ENCODE data around the gene ACER1. TPM values are rescaled to one million over a fixed set of nuclear protein-coding genes. Genes with fewer than 3 reads are reported as not detected.
A peak's percentile ranks its signal among the peaks of the same experiment; 100 is the strongest.
"Not testable (repeated sequence)": the region's sequence is repeated elsewhere in the genome, so short reads cannot be mapped to it uniquely, and the experiment has no call there.

The ACER1 gene
- total RNA-seq, 2 donors from 2014 or later, result 5.3 TPM; not detected in 1

DNA sequence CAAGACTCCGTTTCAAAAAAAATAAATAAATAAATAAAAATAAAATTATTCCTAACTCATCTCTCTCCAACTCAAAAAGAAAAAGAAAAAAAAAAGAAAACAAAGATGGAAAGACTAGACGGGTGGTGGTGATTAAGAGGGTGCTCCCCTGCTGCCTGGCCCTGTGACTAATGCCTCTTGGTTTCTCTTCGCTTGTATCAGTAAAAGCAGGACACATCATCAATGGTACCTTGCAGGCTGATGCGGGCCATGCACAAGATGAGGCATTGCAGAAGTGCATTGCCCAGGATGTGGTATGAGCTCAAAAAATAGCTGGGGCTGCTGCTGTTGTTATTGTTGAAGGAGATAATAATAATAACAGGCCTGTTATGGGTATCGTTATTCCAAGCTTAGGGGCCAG is 14.6 kb downstream of the ACER1 start:
- H3K9me3 ChIP-seq, result no peaks in the 10 kb centered on the region
- TF ChIP-seq POLR2AphosphoS5 (IDR thresholded peaks at IDR 0.05) (no peak), POLR2A (IDR thresholded peaks at IDR 0.05) (no peak)
- TF ChIP-seq, protein P1, sequence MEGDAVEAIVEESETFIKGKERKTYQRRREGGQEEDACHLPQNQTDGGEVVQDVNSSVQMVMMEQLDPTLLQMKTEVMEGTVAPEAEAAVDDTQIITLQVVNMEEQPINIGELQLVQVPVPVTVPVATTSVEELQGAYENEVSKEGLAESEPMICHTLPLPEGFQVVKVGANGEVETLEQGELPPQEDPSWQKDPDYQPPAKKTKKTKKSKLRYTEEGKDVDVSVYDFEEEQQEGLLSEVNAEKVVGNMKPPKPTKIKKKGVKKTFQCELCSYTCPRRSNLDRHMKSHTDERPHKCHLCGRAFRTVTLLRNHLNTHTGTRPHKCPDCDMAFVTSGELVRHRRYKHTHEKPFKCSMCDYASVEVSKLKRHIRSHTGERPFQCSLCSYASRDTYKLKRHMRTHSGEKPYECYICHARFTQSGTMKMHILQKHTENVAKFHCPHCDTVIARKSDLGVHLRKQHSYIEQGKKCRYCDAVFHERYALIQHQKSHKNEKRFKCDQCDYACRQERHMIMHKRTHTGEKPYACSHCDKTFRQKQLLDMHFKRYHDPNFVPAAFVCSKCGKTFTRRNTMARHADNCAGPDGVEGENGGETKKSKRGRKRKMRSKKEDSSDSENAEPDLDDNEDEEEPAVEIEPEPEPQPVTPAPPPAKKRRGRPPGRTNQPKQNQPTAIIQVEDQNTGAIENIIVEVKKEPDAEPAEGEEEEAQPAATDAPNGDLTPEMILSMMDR (IDR thresholded peaks at IDR 0.05), result no peak
- WGBS, result 75% methylated on average over 5 of the region's 5 CpGs
- no peak overlapping the region for H3K27ac ChIP-seq
- H3K4me1 ChIP-seq (replicated peaks), result no peaks in the 10 kb centered on the region
- no peak for DNase-seq (ENCODE audit: low spot score)
- H3K36me3 ChIP-seq, result no peaks in the 10 kb centered on the region
- H3K4me3 ChIP-seq, result no peak overlapping the region
- no peaks in the 10 kb centered on the region for H3K27me3 ChIP-seq (replicated peaks; ENCODE audit: insufficient read depth)
- intact Hi-C loops (cut with DNase I), result no loop called here

DNA sequence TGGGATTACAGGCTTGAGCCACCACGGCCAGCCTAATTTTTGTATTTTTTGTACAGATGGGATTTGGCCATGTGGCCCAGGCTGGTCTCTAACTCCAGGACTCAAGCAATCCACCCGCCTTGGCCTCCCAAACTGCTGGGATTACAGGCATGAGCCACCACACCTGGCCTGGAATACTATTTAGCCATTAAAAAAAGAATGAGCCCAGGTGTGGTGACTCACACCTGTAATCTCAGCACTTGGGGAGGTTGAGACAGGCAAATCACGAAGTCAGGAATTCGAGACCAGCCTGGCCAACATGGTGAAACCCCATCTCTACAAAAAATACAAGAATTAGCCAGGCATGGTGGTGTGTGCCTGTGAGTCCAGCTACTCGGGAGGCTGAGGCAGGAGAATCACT is 17.8 kb downstream of the ACER1 start:
- H3K36me3 ChIP-seq; H3K4me1 ChIP-seq (replicated peaks); intact Hi-C loops (cut with DNase I); H3K27me3 ChIP-seq (replicated peaks; ENCODE audit: insufficient read depth); H3K27ac ChIP-seq; DNase-seq (ENCODE audit: low spot score); H3K4me3 ChIP-seq; H3K9me3 ChIP-seq: not testable (repeated sequence)
- WGBS, result 92% methylated on average over 5 of the region's 5 CpGs

DNA sequence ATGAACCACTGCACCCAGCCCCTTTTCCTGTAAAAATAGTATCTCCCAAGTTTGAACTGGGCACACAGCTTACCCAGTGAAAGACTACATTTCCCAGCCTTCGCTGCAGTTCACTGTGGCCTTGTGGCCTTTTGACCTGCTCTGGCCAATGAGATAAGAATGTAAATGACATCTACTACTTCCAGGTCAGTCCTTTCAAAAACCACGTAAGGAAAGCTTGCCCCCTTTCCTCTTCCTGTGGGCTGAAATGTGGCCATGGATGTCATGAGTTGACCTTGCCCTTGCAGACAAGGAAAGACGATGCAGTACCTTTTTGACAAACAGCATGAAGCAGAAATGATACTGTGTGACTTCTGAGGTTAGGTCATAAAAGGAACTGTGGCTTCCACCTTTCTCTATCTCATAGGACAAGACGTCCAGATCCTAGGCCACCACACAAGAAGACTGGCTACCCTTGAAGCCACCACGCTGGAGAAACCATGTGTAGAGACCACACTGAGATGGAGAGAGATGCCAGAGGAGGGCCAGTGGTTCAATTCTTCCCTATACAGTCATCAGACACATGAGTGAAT is 19.9 kb downstream of the ACER1 start:
- no peak overlapping the region for H3K4me3 ChIP-seq
- no peaks in the 10 kb centered on the region for H3K27me3 ChIP-seq (replicated peaks; ENCODE audit: insufficient read depth)
- TF ChIP-seq POLR2A (IDR thresholded peaks at IDR 0.05) (no peak), POLR2AphosphoS5 (IDR thresholded peaks at IDR 0.05) (no peak)
- TF ChIP-seq, protein P1 (IDR thresholded peaks at IDR 0.05), result no peak
- intact Hi-C loops (cut with DNase I), result no loop called here
- DNase-seq (ENCODE audit: low spot score), result no peak
- H3K4me1 ChIP-seq (replicated peaks), result no peaks in the 10 kb centered on the region
- no peak overlapping the region for H3K27ac ChIP-seq
- no peaks in the 10 kb centered on the region for H3K9me3 ChIP-seq
- WGBS, result 83% methylated on average over 5 of the region's 5 CpGs
- H3K36me3 ChIP-seq, result no peaks in the 10 kb centered on the region

DNA sequence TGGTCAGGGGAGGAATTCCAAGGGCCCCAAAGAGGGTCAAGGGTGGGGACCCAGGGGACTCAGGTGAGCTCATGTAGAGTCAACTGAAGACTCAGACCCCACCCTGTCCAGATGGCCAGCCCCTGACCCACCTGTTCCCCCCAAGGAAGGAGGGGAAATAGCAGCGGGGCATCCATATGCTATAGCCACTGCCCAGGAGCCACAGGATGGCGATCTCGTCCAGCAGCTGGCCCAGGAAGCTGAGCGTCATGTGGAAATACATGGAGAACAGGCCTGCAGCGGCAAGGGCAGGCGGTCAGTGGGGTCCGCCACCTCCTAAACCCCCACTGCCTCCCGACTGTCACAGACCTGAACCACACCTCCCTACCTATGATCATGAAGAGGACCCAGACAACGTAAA is 21.4 kb downstream of the ACER1 start:
- Histone ChIP-seq H3K27ac (no peak overlapping the region), H3K36me3 (no peaks in the 10 kb centered on the region), H3K4me1 (replicated peaks) (no peaks in the 10 kb centered on the region), H3K9me3 (no peaks in the 10 kb centered on the region), H3K27me3 (replicated peaks; ENCODE audit: insufficient read depth) (no peaks in the 10 kb centered on the region), H3K4me3 (no peak overlapping the region)
- intact Hi-C loops (cut with DNase I), result no loop called here
- peak; percentile 15 for DNase-seq (ENCODE audit: low spot score)
- WGBS, result 80% methylated on average over 9 of the region's 9 CpGs
- no peak for TF ChIP-seq POLR2AphosphoS5 (IDR thresholded peaks at IDR 0.05)
- TF ChIP-seq, protein P1 (IDR thresholded peaks at IDR 0.05), result peak in 1 of 4 experiments; percentile 31

DNA sequence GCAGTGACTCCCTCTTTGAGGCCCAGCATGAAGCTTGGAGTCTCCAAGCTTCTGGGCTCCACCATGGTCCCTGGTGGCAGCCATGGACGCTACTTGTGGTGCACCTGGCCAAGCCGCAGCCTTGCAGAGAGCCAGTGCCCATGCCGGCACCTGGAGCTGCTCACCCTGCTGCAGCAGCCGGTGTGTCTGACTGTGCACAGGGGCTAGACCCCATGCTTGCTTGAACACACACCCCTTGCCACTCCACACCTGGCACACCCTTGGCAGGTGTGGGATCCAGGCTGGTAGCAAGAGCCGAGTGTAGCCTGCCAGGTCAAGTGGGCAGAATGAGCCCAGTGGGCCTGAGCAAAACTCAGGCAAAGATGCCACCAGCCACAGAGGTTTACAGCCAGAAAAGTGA is 35.0 kb downstream of the ACER1 start:
- no peak for TF ChIP-seq POLR2A (IDR thresholded peaks at IDR 0.05)
- TF ChIP-seq, protein P1 (IDR thresholded peaks at IDR 0.05), result no peak
- TF ChIP-seq POLR2AphosphoS5 (IDR thresholded peaks at IDR 0.05), result no peak
- H3K36me3 ChIP-seq, result no peaks in the 10 kb centered on the region
- intact Hi-C loops (cut with DNase I), result loop anchor here (5.0 kb wide), 1 partner anchor 251 kb away; no protein-coding TSS in a partner anchor
- no peaks in the 10 kb centered on the region for H3K9me3 ChIP-seq
- DNase-seq (ENCODE audit: low spot score), result no peak
- 100% methylated on average over 1 of the region's 5 CpGs for WGBS
- no peaks in the 10 kb centered on the region for H3K4me1 ChIP-seq (replicated peaks)
- no peaks in the 10 kb centered on the region for H3K27me3 ChIP-seq (replicated peaks; ENCODE audit: insufficient read depth)
- H3K27ac ChIP-seq, result no peak overlapping the region
- no peak overlapping the region for H3K4me3 ChIP-seq

Data from prostate gland (tissue), 2 donors.